Measurements from ENCODE around the gene ATP8A1.

- TF ChIP-seq CTCF (conservative IDR thresholded peaks at IDR 0.05) (no peak), ZFX (IDR thresholded peaks at IDR 0.05) (no peak)
Measured at GRCh38 chr4:42588909-42589308, 68.0 kb downstream of the ATP8A1 start.
